ENCODE measurements around the gene COL4A2. TPM values are rescaled to one million over a fixed set of nuclear protein-coding genes. Genes with fewer than 3 reads are reported as not detected.
"Not testable (repeated sequence)": the region's sequence is repeated elsewhere in the genome, so short reads cannot be mapped to it uniquely, and the experiment has no call there.

Gene COL4A2
- total RNA-seq, 1 experiment from 2014 or later: 38.4 TPM

GRCh38 chr13:110474713-110475112 is 167.6 kb downstream of the COL4A2 start:
- DNase-seq (ENCODE audit: low spot score): no peak

GRCh38 chr13:110475117-110475516 is 168.0 kb downstream of the COL4A2 start:
- DNase-seq (ENCODE audit: low spot score): no peak

- DNase-seq (ENCODE audit: low spot score): no peak
Observed at GRCh38 chr13:110475550-110476219, 168.6 kb downstream of the COL4A2 start.

- DNase-seq (ENCODE audit: low spot score): no peak
Observed at GRCh38 chr13:110476220-110476617, 169.1 kb downstream of the COL4A2 start.

- DNase-seq (ENCODE audit: low spot score): no peak
Observed at GRCh38 chr13:110477706-110478245, 170.7 kb downstream of the COL4A2 start.

GRCh38 chr13:110478405-110479214 is 171.5 kb downstream of the COL4A2 start:
- no peak for DNase-seq (ENCODE audit: low spot score)

GRCh38 chr13:110479215-110479545 is 172.1 kb downstream of the COL4A2 start:
- DNase-seq (ENCODE audit: low spot score): no peak

- no peak for DNase-seq (ENCODE audit: low spot score)
Observed at GRCh38 chr13:110479648-110480047, 172.6 kb downstream of the COL4A2 start.

GRCh38 chr13:110480161-110480560 is 173.1 kb downstream of the COL4A2 start:
- no peak for DNase-seq (ENCODE audit: low spot score)

- no peak for DNase-seq (ENCODE audit: low spot score)
Observed at GRCh38 chr13:110483386-110483968, 176.4 kb downstream of the COL4A2 start.

- no peak for DNase-seq (ENCODE audit: low spot score)
Observed at GRCh38 chr13:110484290-110485048, 177.4 kb downstream of the COL4A2 start.

GRCh38 chr13:110485604-110486003 is 178.5 kb downstream of the COL4A2 start:
- DNase-seq (ENCODE audit: low spot score): no peak

- DNase-seq (ENCODE audit: low spot score): no peak
Observed at GRCh38 chr13:110486061-110486715, 179.1 kb downstream of the COL4A2 start.

GRCh38 chr13:110486880-110487279 is 179.8 kb downstream of the COL4A2 start:
- DNase-seq (ENCODE audit: low spot score): not testable (repeated sequence)

GRCh38 chr13:110490009-110490770 is 183.1 kb downstream of the COL4A2 start:
- DNase-seq (ENCODE audit: low spot score): no peak

GRCh38 chr13:110491869-110492678 is 185.0 kb downstream of the COL4A2 start:
- DNase-seq (ENCODE audit: low spot score): no peak

GRCh38 chr13:110492679-110493593 is 185.9 kb downstream of the COL4A2 start:
- DNase-seq (ENCODE audit: low spot score): no peak

GRCh38 chr13:110493613-110494012 is 186.5 kb downstream of the COL4A2 start:
- DNase-seq (ENCODE audit: low spot score): no peak
